Measurements from ENCODE around the gene EGFR. TPM values are rescaled to one million over a fixed set of nuclear protein-coding genes. Genes with fewer than 3 reads are reported as not detected.

EGFR gene
- total RNA-seq, 1 donor from 2014 or later: 62.7 TPM

DNA sequence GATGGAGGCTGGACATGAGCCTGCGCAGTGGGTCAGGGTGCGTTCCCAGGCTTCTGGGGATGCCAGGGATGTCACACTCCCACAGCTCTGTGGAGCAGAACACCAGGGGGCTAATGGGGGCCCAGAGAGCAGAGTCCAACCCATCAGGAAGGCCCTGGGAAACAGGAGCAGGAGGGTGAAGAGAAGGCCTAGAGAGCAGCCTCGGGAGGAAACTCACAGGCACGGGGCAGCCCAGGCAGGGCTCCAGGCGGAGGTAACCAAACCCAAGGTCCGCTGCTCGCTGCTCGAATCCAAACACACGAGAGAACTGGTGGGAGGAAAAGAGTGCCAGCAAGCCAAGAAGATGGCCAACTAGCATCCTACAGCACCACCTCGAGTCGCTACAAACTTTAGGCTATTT lies 215.6 kb downstream of the EGFR start:
- H3K27ac ChIP-seq: no peak overlapping the region
- TF ChIP-seq, protein P1, sequence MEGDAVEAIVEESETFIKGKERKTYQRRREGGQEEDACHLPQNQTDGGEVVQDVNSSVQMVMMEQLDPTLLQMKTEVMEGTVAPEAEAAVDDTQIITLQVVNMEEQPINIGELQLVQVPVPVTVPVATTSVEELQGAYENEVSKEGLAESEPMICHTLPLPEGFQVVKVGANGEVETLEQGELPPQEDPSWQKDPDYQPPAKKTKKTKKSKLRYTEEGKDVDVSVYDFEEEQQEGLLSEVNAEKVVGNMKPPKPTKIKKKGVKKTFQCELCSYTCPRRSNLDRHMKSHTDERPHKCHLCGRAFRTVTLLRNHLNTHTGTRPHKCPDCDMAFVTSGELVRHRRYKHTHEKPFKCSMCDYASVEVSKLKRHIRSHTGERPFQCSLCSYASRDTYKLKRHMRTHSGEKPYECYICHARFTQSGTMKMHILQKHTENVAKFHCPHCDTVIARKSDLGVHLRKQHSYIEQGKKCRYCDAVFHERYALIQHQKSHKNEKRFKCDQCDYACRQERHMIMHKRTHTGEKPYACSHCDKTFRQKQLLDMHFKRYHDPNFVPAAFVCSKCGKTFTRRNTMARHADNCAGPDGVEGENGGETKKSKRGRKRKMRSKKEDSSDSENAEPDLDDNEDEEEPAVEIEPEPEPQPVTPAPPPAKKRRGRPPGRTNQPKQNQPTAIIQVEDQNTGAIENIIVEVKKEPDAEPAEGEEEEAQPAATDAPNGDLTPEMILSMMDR (IDR thresholded peaks at IDR 0.05): no peak
- H3K36me3 ChIP-seq: no peaks in the 10 kb centered on the region
- intact Hi-C loops (cut with DNase I): no loop called here
- no peaks in the 10 kb centered on the region for H3K4me1 ChIP-seq
- H3K4me3 ChIP-seq: no peak overlapping the region
- no peaks in the 10 kb centered on the region for H3K9me3 ChIP-seq
- DNase-seq (no peak), ATAC-seq (peak in 1 of 2 donors; percentile 14)
- no peaks in the 10 kb centered on the region for H3K27me3 ChIP-seq (ENCODE audit: low read depth)

DNA sequence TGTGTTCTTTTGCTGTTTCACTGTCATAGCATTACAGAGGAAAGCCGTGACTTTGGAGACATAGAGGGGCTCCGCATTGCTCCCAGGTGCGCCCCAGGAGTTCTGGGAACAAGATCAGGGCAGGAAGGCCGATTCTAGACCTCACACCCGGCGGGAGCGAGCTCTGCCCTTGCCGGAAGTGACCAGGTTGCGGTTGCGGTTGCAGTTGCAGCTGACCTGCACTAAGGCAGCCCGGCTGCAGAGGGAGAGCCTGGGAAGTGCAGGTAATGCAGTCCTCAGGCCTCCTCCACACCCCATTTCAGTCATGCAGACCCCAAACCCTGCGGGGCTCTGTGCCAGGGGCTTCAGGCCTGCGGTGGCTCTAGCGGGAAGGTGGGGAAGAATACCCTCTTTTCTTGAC lies 216.3 kb downstream of the EGFR start:
- Histone ChIP-seq H3K4me3 (no peak overlapping the region), H3K36me3 (no peaks in the 10 kb centered on the region), H3K27me3 (ENCODE audit: low read depth) (no peaks in the 10 kb centered on the region), H3K4me1 (no peaks in the 10 kb centered on the region), H3K9me3 (no peaks in the 10 kb centered on the region), H3K27ac (no peak overlapping the region)
- DNase-seq (no peak), ATAC-seq (no peak)
- intact Hi-C loops (cut with DNase I): no loop called here
- TF ChIP-seq, protein P1 (IDR thresholded peaks at IDR 0.05): no peak

DNA sequence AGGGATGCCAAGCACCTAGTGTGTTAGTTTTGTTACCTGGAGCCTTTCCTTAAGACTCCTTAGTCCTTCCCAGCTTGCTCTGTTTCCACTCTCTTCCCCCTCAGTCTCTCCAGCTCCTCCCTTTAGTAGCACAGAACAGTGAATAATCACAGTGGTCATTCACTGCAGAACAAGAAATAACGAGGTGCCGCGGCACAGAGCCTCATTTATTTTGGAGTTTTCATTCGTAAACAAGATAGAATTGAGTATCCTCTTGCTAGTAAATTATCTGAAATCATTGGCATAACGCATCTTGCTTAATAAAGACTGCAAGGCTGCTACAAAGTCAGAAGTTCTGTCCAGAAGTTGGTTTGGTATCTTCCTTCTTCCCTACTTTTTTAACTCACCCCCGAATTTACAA lies 217.0 kb downstream of the EGFR start:
- no peaks in the 10 kb centered on the region for H3K9me3 ChIP-seq
- TF ChIP-seq, protein P1 (IDR thresholded peaks at IDR 0.05): no peak
- intact Hi-C loops (cut with DNase I): no loop called here
- no peak for DNase-seq
- no peak for ATAC-seq
- H3K4me1 ChIP-seq: no peaks in the 10 kb centered on the region
- no peaks in the 10 kb centered on the region for H3K36me3 ChIP-seq
- H3K4me3 ChIP-seq: no peak overlapping the region
- no peaks in the 10 kb centered on the region for H3K27me3 ChIP-seq (ENCODE audit: low read depth)
- no peak overlapping the region for H3K27ac ChIP-seq

DNA sequence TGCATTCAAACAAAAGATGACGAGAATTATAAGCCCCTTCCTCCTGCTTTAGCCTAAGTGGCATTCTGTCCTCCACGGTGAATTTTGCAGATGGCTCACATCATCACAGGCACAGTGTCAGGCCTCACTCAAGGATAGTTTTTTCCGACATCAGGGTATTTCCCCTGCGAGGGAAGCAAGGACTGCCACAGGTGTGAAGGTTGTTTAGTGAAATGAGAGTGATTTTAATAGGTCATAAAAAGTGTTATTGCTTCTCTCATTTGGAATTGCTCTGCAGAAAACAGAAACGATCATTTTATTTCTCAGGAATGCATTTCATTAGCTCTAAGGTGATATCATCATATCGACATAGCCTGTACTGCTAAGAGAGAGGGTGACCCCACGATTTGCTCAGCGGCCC lies 217.7 kb downstream of the EGFR start:
- ATAC-seq (no peak), DNase-seq (no peak)
- H3K4me3 ChIP-seq: no peak overlapping the region
- no peaks in the 10 kb centered on the region for H3K9me3 ChIP-seq
- TF ChIP-seq, protein P1 (IDR thresholded peaks at IDR 0.05): no peak
- H3K27ac ChIP-seq: no peak overlapping the region
- no peaks in the 10 kb centered on the region for H3K36me3 ChIP-seq
- intact Hi-C loops (cut with DNase I): no loop called here
- H3K27me3 ChIP-seq (ENCODE audit: low read depth): no peaks in the 10 kb centered on the region
- no peaks in the 10 kb centered on the region for H3K4me1 ChIP-seq

DNA sequence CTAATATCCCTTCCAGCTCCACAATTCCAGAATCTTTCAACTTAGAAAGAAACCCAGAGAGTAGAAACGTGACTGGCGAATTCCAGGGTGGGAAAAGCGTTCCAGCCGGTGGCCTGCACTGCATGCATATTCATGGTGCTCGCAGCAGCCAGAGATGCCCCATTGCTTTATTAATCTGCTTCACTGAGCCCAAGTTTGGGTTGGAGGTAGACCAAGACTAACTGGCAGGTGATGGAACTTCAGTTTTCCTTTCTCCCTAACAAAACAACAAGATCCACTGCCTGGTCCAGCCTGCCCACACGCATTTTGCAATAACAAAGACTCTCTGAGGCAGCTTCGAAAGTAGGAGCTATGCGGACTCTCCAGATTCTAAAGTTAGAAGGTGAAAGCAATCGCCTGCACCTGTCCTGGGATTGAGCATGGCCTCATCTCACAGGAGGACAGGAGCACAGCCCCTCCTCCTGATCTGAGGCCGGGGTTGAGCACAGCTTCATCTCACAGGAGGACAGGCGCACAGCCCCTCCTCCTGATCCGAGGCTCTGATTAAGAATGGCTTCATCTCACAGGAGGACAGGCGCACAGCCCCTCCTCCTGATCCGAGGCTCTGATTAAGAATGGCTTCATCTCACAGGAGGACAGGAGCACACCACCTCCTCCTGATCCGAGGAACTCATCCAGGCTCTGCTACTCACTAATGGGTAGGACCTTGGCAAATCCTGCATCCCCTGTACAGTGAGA lies 218.5 kb downstream of the EGFR start:
- Histone ChIP-seq H3K4me3 (no peak overlapping the region), H3K4me1 (no peaks in the 10 kb centered on the region), H3K9me3 (no peaks in the 10 kb centered on the region), H3K27ac (no peak overlapping the region), H3K36me3 (no peaks in the 10 kb centered on the region), H3K27me3 (ENCODE audit: low read depth) (no peaks in the 10 kb centered on the region)
- intact Hi-C loops (cut with DNase I): no loop called here
- ATAC-seq: no peak
- DNase-seq: no peak
- TF ChIP-seq, protein P1 (IDR thresholded peaks at IDR 0.05): no peak
